HL-60 (cell line): ENCODE measurements around the gene SH3D19.

ENCODE experiments used
- DNase-seq, 2 experiments: peaks; one replicate each; pipeline ENCODE4 v3.0.0-alpha.2; 2010 to 2020; ENCODE audit warnings: low read depth in 1 of 2, low spot score in 1 of 2
- H3K27ac ChIP-seq: fragments of 250-450 bp; sonication (Bioruptor Pico); replicated peaks from 2 replicates; pipeline ENCODE4 v1.5.1; 2020; ENCODE audit warnings: mild to moderate bottlenecking, moderate library complexity
- H3K27me3 ChIP-seq: fragments of 250-450 bp; sonication (Bioruptor Pico); 2 replicates; pipeline ENCODE4 v1.5.1; 2021; ENCODE audit warnings: mild to moderate bottlenecking, moderate library complexity; ENCODE audit not compliant: insufficient read depth, poor library complexity, severe bottlenecking
- H3K4me3 ChIP-seq: replicated peaks from 2 replicates; pipeline ENCODE4 v1.5.1; 2011; ENCODE audit warnings: mild to moderate bottlenecking, control low read depth, low read length; ENCODE audit not compliant: insufficient read depth
- CTCF ChIP-seq: IDR thresholded peaks from one replicate; pipeline ENCODE4 v1.5.1; 2011; ENCODE audit warnings: low read length, control low read depth, inconsistent platforms; ENCODE audit not compliant: insufficient read depth
- GABPA ChIP-seq: IDR thresholded peaks from 2 replicates; pipeline ENCODE4 v1.6.1; 2012; ENCODE audit warnings: low read depth
- POLR2AphosphoS5 ChIP-seq: IDR thresholded peaks from 2 replicates; pipeline ENCODE4 v1.6.1; 2012; ENCODE audit warnings: low read depth
- REST ChIP-seq: IDR thresholded peaks from 2 replicates; pipeline ENCODE4 v1.6.1; 2012; ENCODE audit warnings: low read depth; ENCODE audit not compliant: insufficient replicate concordance
- SPI1 ChIP-seq: IDR thresholded peaks from 2 replicates; pipeline ENCODE4 v1.6.1; 2012; ENCODE audit warnings: low read depth, mild to moderate bottlenecking, borderline replicate concordance

Gene SH3D19

GRCh38 chr4:151359576-151359975 is 34.2 kb upstream of the SH3D19 start:
- Histone ChIP-seq H3K27ac (no peak overlapping the region), H3K4me3 (no peak overlapping the region), H3K27me3 (no peaks in the 10 kb centered on the region)
- TF ChIP-seq CTCF, result no peak
- TF ChIP-seq GABPA, result no peak
- no peak for TF ChIP-seq SPI1
- TF ChIP-seq POLR2AphosphoS5, result no peak
- no peak for TF ChIP-seq REST
- DNase-seq, result no peak

- no peak overlapping the region for H3K4me3 ChIP-seq
- DNase-seq, result no peak
- no peak overlapping the region for H3K27ac ChIP-seq
- no peak for TF ChIP-seq GABPA
- TF ChIP-seq SPI1, result no peak
- no peak for TF ChIP-seq REST
- no peak for TF ChIP-seq POLR2AphosphoS5
- no peak for TF ChIP-seq CTCF
- H3K27me3 ChIP-seq, result no peaks in the 10 kb centered on the region
These were observed 32.9 kb upstream of the SH3D19 start for GRCh38 chr4:151358266-151358665.

GRCh38 chr4:151356510-151356909 is 31.1 kb upstream of the SH3D19 start:
- DNase-seq, result no peak
- TF ChIP-seq POLR2AphosphoS5, result no peak
- no peak for TF ChIP-seq CTCF
- TF ChIP-seq GABPA, result no peak
- TF ChIP-seq REST, result no peak
- no peak for TF ChIP-seq SPI1
- H3K27ac ChIP-seq, result no peak overlapping the region

More at GRCh38 chr4:151356510-151356909, 31.1 kb upstream of the SH3D19 start:
- H3K4me3 ChIP-seq, result no peak overlapping the region
- no peaks in the 10 kb centered on the region for H3K27me3 ChIP-seq
